ENCODE results near the gene ATP8B4. TPM values are rescaled to one million over a fixed set of nuclear protein-coding genes. Genes with fewer than 3 reads are reported as not detected.
"Not testable (repeated sequence)": the region's sequence is repeated elsewhere in the genome, so short reads cannot be mapped to it uniquely, and the experiment has no call there.

Gene ATP8B4
- polyA plus RNA-seq, 12 donors, result 2.4 to 4.8 (median 3.4) TPM; not detected in 2

GRCh38 chr15:50140098-50140497 lies 21.1 kb upstream of the ATP8B4 start:
- no peak for DNase-seq

DNA sequence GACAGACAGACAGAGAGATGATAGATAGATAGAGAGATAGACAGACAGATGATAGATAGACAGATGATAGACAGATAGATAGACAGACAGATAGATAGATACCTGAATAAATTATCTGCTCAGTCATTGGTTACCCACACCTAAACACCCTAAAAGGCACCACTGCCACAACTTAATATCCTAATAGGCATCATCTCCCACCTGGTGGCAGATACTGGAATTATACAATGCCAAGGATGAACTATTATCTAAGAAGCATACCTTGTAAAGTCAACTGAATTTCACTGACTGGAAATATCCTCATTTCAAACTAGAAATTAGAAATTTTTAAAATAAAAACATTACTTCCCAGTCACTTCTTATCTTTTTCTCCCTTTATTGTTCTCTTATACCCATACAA lies 19.4 kb upstream of the ATP8B4 start:
- DNase-seq, result no peak

DNA sequence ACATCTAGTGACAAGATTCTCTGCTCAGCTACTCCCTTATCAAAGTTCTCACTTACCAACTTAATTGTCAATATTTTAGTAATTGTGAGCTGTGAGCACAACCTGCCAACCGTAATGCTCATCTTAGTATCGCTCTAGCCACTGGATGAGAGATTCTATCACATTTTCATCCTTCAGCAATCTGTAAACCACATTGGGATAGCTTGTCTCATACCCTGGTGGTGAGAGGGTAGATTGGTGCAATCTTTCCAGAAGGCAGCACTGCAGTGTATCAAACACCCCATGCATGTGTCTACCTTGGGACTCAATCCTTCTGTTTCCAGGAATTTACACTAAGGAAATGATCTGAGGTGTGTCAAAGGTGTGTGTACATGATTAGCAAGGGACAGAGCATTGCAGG lies 18.9 kb upstream of the ATP8B4 start:
- DNase-seq, result no peak

DNA sequence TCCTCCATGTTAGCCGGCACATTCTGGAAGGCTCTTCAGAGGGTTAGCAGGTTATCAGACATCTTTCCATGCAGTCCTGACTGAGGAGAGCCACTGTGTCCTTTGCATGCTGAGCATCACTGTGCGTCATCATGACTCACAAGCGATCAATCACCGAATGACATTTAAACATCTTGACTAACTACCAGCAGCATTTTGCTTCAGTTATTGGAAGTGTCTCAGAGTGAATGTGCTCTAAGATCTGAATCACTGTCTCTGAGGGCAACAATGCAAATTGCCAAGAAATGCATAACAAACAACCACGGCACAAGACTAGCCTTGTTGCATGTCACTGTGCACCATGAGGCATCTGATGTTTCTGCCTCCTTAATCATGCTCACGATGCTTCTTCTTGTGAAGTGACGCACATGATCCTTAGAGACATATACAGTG lies 18.3 kb upstream of the ATP8B4 start:
- no peak for DNase-seq

DNA sequence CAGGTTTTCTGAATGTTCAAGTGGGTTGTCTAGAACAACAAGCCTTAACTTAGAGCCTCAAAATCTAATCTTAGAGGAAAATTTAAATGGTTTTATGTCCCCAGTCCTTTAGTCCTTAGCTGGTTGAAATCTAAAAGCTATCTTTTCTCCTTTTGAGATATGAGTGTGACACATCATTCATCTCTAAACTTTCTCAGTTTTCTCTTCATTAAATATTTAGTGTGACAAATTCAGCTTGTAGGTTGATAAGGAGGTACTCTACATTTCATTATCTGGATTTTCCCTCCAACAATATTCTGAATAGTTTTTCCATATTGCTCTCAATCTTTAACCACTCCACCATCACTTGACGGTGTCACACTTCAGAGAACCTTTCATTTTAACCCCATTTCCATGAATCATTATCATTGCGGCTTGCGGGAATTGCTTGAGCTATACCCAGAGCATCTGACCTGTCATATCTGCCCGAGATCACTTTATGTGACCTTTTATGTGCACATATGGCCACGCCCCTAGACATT lies 16.1 kb upstream of the ATP8B4 start:
- DNase-seq, result no peak

- no peak for DNase-seq
Observed at GRCh38 chr15:50134524-50135024, 15.5 kb upstream of the ATP8B4 start.

DNA sequence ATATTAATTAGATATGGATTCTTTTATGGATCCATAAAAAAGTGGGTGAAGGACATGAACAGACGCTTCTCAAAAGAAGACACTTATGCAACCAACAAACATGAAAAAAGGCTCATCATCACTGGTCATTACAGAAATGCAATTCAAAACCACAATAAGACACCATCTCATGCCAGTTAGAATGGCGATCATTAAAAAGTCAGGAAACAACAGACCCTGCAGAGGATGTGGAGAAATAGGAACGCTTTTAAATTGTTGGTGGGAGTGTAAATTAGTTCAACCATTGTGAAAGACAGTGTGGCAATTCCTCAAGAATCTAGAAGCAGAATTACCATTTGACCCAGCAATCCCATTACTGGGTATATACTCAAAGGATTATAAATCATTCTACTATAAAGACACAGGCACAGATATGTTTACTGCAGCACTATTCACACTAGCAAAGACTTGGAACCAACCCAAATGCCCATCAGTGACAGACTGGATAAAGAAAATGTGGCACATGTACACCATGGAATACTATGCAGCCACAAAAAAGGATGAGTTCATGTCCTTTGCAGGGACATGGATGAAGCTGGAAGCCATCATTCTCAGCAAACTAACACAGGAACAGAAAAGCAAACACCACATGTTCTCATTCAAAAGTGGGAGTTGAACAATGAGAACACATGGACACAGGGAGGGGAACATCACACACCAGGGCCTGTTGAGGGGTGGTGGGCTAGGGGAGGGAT lies 13.4 kb upstream of the ATP8B4 start:
- not testable (repeated sequence) for DNase-seq

DNA sequence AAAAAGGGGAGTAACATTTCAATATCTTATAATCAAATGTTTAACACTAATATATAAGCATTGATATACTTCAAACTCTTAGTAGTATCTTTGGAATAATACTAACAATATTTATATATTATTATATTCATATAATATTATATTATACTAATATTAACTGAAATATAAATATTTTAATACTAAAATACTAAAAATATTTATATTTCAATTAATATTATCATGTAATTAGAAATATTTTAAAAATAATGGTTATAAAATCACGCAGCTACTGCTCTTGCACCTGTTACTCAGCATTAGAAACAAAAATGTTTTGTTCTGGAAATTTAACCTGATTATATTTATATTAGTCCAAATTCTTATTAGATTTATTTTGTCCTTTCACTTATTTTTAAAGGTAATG lies 12.6 kb upstream of the ATP8B4 start:
- no peak for DNase-seq

DNA sequence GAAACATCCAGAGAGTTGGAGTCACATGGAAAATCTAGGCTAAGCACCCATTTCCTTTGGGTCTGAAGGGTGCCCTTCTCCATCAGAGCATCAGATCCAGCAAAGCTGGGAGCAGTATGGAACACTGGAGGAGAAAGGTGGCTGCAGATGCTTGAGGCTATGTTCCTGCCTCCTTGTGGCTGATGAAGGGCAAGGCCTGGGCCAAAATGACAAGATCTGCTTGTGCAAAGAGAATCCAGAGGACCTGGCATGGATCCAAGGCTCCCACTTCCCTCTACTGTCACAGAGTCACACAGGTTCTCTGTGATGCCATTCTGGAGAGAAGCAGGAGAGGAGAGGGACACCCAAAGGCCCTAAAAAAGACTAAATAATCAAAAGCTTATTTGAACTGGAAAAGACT lies 9.2 kb upstream of the ATP8B4 start:
- DNase-seq, result no peak

- no peak for DNase-seq
Observed at GRCh38 chr15:50127255-50127777, 8.3 kb upstream of the ATP8B4 start.

DNA sequence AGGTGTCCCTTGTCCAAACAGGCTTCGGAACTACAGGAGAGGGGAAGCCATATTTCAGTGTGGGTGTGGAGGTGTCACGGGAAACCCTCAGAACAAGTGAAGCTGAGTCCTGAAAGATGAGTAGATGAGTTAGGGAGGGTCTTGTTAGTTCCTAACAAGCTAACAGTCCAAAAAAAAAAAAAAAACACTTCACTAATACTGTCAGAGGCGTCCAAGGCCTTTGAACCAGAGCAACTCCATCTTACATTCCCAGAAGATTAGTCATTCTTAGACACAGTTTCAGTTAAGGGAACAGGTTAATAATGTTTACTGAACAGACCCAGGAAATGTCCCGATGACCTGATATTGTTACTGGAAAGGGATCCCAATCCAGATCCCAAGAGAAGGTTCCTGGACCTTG lies 7.0 kb upstream of the ATP8B4 start:
- no peak for DNase-seq

- no peak for DNase-seq
Observed at GRCh38 chr15:50124631-50125030, 5.6 kb upstream of the ATP8B4 start.

DNA sequence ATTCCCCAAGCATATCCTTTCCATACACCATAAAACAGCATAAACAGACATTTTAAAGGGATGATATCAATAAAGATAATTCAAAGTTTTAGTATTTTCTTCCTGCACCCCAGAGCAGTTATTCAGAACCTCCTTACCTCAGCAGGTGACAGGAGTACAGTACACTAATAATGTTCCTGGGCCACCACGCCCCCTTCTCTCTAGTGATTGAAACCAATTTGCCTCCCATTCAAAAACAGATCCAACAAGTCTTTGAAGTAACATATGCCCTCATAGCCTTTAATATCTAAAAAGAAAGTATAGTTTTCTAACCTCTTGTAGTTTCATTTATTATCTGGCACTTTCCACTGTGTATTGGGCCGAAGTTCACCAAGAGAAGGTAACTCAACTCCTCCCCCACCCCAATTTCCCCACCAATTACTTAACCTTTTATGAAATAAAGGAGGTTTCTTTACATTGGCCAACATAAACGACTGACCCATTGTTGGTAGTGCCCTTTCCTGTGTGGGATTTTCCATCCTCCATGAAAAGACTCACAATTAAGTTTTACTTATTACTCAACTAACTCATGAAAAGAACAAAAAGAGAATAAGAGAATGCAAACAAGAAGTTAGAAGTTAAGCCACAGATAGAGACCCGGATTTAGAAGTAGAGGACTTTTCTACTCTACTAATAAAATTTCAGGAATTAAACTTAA lies 5.0 kb upstream of the ATP8B4 start:
- no peak for DNase-seq

- DNase-seq, result no peak
Observed at GRCh38 chr15:50120729-50121128, 1.7 kb upstream of the ATP8B4 start.

DNA sequence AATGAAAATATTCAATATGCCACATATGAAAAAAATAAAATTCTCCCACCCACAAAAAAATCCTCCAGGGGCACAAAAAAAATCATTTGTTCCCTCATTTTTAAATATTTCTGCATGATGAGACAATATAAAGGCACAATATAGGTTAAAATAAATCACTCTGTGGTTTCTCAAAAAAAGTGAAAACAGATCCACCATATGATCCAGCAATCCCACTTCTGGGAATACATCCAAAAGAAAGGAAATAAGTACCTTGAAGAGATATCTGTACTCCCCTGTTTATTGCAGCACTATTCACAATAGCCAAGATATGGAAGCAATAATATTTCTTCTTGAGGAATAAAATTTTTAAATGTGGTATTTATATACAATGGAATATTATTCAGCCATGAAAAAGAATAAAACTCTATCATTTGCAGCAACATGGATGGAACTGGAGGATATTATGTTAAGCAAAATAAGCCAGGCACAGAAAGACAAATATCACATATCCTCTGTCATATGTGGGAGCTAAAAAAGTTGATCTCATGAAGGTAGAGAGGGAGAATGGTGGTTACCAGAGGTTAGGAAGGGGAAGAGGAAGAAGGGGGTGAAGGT lies 1.5 kb downstream of the ATP8B4 start:
- DNase-seq, result no peak

GRCh38 chr15:50116477-50116876 lies 2.6 kb downstream of the ATP8B4 start:
- no peak for DNase-seq

DNA sequence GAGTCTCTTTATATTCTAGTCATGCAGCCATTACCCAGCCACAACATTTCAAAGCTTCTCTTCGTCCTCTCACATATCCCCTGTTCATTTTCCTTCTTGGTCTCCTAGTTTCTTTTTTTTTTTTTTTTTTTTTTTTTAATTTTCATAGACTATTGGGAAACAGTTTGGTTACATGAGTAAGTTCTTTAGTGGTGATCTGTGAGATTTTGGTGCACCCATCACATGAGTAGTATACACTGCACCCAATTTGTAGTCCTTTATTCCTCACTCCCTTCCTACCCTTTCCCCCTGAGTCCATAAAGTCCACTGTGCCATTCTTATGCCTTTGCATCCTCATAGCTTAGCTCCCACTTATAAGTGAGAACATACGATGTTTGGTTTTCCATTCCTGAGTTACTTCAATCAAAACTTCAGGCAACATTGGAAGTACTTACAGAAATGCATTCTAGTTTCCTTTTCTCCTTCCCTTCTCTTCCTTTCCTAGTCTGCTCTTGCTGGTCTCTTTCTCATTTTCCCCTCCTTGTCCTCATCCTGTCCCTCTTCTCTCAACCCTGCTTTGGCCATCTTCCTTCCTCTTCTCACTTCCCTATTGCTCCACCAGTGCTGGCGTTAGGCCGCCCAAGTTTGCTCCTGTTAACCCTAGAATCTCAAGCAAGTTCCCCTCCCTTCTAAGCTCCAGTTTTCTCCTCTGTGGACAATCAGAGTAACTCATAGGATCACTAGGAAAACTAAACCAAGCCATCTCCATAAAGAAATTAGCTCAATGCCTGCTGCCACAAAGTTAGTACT lies 4.8 kb downstream of the ATP8B4 start:
- no peak for DNase-seq

DNA sequence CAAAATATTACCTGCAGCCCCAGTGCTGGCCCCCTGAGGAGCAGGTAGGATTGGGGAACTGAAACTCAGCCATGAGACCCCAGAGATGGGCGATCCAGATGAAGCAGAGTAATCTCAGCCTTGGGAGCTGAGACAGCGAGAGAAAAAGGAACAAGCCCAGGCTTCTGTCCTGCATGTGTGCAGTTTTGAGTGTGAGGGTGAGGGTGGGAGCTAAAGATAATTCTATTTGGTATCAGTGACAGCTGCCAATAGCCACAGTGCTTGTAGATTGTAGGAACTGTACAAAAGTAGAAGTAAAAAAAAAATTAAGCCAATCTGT lies 5.9 kb downstream of the ATP8B4 start:
- DNase-seq, result no peak

DNA sequence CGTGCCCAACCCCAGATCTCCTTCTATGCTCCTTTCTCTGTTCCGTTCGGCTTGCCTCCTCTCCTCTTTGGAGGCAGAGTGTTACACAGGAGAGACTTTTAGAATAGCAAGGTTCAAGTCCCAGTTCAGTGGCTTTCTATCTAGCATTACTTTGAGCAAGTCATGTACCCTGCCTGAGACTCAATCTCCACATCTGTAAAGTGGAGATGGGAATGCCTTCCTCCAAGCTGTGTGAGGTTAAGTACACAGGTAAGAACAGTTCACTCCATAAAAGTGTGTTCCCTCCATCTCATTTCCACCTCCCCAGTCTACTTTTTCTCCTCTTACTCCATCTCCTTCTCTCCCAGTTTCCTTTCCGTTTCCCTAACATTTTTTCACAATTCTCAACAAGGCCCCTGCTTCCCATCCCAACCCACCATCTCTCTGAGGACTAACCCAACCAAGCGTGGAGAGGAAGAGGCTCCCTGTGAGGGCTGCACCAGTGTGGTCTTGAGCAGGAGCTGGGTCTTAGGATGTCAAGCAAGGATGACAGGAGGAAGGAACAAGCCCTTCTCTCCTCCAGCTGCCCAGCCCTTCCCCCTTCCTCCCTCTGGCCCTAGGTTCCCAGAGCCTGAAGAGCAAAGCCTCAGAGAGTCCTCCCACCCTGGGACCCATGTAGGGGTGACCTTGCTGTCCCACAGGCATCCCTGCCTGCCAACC lies 6.4 kb downstream of the ATP8B4 start:
- DNase-seq, result no peak

GRCh38 chr15:50110285-50110684 lies 8.7 kb downstream of the ATP8B4 start:
- DNase-seq, result no peak
